Stimulated activated CD4-positive, alpha-beta T cell treated with anti-CD3 and anti-CD28 coated beads, TNF-alpha, amount 100 ng/mL, for 48 hours (primary cell): ENCODE results near the gene HOXA5.
A peak's percentile ranks its signal among the peaks of the same experiment; 100 is the strongest.

Experiments used
- DNase-seq, 3 donors: peaks; one replicate each; pipeline ENCODE4 v3.0.0-alpha.2; 2020; ENCODE audit warnings: low read depth in 3 of 3

HOXA5 gene

DNA sequence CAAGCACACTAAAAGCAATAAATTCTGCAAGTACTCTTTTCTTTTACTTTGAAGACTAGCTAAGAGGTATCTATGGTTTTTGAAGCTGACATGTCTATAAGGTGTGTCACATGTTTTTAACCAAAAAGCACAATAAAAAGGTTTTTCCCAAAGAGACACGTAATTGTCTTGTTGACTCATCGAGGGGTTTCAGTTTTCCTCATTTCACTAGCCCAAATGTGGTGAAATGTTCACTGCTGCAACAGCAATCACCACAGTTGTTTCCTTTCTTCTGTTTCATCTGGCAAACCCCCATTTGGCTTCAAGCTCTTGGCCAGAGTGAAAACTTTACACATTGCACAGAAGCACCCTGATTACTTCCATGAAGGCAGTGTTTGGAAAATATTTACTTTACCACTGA lies 9.1 kb downstream of the HOXA5 start:
- DNase-seq, result no peak

DNA sequence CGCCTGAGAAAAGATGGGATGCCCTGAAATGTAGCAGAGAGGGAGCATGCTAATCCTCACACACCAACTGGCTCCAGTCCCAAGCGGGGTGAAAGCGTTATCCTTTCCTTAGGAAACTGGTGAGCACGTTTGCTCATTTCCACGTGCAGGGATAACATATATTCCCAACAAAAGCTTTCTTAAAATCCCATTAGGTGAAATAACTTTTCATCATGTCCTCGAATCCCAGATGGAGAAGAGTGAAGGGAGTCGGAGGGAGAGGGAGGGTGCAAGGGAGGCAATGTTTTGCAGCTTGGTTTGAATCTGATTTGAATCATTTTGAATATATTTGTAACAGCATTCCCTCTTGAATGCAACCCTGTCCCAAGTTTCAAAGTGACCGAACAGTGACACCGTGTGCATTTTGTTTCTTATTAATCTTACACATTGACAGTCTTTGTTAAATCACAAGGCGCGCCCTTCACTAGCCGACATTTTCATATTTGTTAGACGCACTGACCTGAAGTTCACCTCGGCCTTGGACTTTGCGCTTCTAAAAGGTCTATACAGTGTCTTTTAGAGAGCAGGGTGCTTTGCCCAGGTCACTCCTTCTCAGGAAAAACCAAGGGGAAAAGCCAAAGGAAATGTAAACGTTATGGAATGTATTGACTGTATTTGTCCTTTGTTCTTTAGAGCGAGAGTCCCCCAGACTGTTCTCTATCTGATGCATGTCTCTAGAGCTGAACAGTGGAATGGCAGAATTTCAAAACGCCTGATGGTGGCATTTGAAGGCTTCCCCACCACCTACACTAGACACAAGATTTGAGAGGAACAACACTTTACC lies 9.9 kb downstream of the HOXA5 start:
- DNase-seq, result no peak

DNA sequence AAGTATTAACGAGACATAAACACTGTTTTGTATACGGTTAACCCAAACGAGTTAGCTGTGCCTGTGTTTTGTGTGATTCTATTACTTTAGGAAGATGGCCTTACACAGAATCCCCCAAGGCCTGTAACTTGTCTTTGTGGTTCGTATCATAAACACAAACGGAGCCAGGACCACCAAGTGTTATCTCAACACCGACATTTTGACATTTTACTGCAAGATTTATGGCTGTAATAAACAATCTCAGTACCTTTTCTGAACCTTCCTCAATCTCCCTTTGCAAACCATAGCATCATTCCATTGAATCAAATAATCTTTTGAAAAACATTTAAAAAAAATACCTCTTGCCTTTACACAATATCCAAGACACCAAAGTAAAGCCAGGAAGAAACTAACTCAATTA lies 10.5 kb downstream of the HOXA5 start:
- no peak for DNase-seq

DNA sequence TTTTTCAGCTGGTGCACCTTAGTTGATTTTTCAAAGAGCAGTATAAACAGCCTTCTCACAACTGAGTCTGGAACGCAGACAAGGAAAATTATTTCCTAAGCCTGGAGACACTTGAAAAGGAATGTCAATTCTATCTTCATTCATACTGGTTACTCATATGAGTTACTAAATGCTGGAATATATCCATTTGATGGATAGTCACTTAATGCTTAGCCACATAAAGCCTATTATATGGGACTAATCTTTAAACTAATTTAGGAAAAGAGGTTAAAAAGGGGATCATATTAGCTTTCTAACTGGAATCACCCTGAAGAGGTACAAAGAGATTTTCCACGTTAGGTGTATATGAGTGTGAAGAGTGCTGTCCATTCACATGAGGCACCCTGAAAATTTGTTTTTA lies 11.3 kb downstream of the HOXA5 start:
- no peak for DNase-seq

DNA sequence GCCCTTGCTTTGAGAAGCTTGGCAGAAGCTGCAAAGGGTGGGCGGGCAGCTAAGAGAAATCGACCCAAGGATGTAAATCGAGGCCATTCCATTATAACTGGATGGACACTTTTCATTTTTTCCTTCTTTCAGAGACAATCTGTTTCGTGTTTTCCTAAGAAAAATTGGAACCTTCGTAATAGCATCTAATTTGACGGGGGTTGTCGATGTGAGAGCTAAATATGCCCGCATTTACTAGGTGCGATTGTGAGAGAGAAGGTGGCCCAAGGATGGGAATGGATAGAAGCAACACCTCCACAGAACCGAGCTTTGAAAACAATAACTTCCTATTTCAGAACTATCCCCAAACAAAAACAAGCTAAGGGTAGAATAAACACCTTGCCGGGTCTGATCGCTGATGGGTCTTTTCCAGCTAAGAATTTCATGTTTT lies 12.1 kb downstream of the HOXA5 start:
- DNase-seq, result no peak

DNA sequence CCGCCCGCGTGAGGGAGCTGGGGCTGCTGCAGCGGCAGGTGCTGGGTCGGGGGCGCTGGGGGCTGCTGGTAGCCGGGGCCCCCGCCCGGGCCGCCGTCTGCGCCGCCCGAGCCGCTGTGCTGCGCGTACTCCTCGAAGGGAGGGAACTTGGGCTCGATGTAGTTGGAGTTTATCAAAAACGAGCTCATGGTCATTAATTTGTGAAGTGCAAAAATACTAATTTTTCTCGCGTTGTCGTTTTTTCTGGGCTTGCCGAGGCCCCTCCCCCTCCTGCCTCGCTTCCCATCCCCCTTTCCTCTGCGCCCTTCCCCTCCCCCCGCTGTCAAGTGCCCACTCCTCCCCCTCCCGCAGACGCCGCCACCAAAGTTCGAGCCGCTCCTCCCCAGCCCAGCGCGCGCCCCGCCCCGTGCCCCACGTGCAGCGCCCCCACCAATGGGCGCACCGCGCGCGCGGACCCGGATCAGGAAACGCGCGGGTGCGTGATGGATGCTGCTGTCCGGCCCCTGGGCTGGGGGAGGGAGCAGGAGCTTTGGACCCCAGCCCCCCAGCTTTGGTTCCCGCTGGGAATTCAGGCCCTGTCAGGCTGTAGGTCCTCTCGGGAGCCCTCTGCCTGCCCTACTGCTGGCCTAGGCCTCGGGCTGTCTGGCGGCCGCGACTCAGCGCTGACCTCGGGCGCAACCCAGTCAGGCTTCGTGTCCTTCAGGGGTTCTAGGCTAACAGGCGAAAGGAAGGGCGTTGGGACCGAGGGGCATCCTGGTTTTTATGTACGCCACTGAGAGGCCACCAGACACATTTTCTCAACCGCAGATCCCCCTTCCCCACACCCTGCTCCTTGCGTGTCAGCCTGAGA lies 12.7 kb downstream of the HOXA5 start, which contains the start of gene HOXA4:
TSS of gene HOXA4 (minus strand) at position 218 of the 850 bp plus-strand sequence. CDS start at position 194, 24 bp downstream.
- DNase-seq, result peak; percentile 45 to 68 (median 64)

DNA sequence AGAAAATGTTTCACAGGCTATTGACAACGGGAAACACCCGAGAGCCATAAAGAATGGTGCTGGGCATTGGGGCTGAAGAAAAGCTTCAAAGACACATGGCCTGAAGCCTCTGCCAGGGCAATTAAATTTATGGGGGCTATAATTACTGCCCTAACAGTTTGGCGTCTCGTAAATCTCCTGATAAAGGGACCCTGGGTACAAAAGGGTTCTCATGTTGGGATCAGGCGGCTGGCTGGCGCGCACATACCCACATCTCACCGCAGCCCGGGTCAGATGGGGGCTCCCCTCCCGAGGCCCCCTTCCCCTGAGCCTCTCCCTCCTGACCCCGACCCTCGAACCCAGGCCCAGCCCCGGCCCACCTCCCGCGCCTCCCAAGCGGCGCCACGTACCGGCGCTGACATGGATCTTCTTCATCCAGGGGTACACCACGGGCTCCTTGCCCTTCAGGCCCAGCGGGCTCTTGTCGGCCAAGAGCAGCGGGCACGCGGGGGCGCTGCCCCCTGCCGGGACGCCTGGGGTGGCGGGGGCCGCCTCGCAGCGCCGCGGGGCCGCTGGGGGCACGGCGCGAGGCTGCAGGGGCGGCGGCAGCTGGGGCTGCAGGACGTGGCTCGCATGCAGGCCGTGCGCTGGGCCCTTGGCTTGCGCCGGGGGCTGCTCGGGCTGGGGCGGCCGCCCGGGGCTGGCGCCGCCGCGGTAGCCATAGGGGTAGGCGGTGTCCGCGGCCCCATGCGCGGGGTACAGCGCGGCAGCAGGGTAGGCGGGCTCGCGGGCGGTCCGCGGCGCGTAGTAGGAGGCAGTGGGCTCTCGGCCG lies 13.5 kb downstream of the HOXA5 start:
- DNase-seq, result no peak

DNA sequence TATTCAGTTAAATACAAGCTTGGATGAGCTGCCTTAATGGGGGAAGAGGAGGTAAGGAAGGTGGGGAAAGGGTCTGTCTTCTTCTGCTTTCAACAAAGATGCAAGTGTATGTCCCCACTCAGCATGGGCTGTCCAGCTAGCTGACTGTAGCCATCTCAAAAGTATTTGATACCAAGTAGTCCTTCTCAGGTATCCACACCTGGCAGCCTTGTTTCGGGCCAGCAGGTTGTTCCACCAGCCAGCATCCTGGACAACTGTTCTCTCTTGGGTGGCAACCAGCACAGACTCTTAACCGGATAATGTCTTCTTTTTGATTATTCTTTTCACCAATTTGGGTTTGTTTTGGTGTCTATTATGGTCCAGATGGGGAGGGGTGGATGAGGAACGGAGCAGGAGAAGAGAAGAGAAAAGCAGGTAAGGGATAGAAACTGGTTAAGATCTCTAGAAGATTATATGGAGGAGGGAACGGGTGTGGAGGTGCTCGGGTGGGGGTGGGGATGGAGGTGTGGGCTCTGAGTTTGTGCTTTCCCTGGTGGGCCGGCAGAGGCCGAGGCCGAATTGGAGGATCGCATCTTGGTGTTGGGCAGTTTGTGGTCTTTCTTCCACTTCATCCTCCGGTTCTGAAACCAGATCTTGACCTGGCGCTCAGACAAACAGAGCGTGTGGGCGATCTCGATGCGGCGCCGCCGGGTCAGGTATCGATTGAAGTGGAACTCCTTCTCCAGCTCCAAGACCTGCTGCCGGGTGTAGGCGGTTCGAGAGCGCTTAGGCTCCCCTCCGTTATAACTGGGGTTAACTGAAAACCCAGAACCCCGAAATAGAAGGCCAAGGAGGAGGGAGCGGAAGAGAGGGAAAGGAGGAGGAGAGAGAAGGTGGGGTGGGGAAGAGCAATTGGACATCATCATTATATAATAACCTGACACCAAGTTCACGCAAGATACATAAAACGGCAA lies 14.4 kb downstream of the HOXA5 start:
- DNase-seq, result no peak

DNA sequence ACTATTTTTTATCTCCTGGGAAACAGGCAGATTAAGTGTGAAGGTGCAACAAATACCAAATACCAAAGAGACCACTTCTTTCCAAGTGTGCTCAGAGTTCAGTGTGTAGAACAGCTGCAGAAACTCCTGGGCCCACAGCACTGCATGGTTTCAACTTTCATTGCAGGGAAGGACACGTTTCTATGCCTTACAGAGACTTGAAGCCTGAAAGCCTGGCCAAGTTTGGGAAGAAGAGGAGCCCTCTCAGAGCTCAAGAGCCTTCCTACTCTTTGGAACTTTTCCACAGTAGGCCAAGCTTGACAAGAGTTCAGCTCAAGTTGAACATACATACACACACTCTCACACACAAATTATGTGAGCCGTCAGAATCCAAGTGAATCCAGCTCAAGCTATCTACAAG lies 15.4 kb downstream of the HOXA5 start:
- no peak for DNase-seq

DNA sequence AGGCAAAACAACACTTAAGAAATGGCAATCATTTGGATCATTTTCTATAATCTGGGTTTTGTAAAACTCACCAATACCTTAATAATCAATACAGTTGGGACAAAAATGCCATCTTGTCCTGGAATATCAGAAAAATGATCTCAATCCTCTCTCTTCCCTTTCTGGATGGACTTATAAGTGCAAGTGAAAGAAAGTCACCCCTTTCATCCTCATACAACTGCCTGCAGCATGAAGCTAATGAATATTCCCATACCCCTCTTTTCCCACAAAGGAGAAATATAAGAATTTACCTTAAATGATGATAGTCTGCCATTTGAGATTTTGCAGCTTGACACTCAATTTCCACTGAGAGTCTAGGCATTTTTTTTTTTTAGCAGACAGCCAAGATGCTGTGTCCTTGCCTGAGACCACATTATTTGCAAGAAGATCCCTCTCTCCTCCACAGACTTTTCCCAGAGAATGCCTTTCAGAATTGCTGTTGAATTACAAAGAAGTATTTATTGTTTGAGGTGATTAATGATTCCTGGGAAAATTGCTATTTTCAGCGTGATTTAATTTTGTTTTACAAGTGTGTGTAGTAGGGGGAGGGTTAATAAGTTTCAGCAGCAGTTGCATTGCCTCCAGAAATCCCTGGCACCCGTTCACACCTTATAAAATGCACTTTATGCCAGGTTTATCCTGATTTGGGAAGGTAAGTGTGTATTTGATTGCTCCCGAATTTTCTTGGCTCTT lies 16.7 kb downstream of the HOXA5 start:
- no peak for DNase-seq

DNA sequence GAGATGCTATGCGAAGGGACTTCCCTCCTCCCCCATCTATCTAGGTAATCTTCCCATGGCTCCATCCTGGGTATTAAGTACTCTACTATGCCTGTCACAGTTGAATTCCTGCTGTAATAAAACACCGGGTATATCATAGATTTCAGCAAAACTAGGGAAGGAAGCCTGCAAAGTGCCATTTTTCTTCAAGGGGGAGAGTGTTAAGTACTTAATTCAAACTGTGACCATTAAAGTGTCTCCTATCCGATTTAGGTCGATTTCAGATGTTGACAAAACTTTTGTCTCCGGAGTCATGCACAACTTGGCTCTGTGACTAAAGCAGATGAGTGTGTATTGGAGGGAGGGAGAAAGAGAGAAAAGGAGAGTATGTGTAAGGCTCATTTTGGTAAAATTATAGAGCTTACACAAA lies 17.5 kb downstream of the HOXA5 start:
- DNase-seq, result no peak

DNA sequence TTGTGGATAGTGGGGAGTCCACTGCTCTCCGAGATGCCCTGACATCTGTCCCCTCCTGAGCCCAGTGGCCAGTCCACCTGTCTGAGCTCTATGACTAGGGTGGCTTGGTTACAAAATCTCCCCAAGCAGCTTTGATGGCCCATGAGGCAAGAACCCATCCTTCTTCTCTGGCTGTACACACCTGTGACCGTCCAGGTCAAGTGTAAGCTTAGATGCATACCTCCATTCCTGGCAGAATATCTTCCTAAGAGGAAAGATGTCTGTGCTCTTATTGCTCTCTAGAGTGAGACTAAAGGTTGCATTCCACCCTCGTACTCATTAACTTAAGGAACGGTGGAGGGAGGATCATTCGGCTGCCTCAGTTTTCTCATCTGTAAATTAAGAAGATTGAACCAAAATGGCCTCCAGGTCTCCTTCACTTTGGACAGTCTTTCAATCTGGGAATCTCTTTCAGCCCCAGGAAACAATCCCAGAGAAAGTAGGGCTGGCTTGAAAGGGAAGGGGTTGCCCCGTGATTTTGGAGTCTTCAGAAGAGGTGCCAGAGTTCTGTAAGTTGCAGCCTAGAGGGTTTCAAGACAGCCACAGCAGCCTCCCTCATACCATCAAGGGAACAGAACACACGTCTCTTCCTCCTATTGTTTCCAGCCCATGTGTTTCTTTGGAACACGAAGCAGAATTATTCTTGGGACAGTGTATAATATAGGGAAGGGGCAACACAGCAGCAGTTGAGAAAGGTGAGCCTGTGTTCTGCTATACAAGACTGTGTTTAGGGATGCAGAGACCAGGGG lies 18.4 kb downstream of the HOXA5 start:
- no peak for DNase-seq

DNA sequence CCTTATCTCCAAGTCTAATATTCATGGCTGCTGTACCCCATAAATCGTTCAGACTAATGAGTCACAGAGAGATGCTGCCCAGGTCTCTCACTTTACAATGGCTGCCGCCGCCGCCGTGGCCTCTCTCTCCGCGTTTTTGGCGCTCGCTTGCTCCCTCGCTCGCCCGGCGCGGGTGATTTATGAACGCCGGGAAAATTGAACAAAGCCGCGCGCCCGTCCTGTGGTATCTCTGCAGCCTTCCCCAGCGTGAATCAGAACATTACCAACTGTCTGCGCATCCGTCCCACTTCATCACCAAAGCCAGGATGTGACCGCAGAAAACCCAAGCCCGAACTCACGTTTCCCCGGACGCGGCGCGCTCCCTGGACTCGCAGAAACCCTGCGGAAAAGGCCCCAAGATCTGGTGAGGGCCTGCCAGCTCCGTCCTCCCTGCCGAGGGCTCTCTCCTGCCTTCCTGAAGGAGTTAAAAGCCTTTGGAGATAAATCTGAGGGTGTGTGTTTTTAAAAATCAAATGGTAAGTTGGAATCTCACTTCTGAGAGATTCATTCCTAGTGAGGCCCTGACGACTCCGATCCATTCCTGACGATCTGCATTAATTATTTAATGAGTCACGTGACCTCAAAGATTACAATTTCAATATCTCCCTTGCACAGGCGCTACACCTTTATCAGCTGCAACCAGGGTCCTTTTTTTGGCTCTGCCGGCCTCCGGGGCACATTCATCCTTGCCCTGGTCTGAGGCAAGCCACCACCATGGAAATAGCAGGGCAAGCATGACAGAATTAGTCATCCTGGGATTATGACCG lies 19.2 kb downstream of the HOXA5 start:
- no peak for DNase-seq

DNA sequence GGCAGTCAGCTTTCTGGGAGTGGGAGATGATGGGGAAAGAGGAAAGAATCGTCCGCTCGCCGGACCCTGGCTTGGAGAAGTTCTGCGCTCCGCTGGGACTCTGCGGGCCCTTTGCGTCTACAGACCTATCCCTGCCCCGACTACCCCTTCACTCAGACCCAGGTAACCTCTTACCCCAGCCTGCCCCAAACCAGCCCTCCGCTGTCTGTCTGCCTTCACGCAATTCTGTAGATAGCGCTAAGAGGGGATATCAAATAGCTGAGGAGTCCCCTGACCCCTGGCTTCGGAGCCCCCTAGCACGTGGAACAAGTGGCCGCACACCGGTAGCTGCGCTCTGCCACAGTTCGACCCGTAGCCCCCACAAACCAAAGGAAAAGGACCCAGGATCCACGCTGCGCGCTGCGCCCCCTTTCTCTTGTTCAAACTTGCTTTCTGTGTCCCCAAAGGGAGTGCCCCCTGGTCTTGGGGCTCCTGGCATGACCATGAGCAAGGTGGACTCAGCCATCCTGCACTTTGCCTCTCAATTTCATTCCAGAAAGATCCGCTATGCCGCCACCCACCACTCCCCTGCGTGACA lies 19.9 kb downstream of the HOXA5 start:
- no peak for DNase-seq

DNA sequence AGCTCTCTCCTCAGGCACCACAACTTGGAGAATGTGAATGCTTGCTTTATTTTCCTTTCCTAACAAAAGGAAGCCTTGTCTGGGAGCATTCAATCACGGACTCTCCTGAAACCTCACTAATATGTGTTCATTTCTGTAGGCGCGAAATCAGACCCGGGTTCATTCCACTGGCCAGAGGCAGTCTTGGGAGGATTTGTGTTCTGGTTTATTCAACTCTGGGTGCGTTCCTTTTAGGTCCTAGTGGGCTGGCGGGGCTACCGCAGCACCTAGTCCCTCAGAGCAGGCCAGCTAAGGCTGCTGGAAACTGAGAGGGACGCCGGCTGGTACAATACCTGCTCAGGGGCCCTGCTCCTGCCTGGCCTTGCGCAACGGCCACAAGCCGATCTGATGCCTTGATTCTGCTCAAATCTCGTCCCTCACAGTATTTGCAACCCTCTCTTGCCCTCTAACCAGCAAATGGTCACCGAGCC lies 20.4 kb downstream of the HOXA5 start:
- DNase-seq, result no peak

DNA sequence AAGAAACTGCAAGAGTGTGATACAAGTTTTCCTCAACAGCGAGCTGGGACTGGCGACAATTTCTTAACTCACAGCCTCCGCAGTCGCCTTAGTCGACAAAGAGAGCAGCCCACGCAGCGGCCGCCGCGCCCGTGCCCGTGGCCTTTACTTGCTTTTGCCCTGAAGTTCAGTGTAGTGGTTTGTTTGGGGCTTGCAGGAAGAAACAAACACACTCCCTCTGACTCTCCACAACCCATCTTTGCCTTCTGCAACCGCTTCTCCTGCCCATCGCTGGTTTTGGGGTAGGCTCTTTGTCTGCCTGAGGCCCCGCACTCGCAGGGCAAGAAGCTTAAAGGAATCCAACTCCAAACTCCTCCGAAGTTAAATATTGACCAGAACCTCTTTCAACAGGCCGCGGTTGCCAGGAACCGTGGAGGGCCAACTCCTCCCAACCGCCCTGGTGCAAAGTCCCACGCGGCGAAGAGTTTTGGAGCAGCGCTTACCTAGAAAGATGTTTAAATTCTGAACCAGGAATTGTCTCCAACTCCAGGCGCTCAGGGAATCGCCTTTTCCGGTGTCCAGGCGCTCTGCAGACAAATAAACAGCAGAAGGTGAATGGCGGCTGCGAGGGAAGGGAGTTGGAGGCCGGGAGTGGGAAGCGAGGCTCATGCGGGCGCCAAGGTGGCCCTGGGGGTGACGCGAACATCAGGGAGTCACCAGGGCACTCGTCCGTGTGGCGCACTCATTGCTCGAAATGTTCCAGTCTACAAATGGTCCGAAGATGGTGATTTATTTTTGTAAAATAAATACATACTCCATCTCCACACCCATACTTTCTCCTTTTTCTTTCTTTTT lies 21.2 kb downstream of the HOXA5 start:
- DNase-seq, result no peak

DNA sequence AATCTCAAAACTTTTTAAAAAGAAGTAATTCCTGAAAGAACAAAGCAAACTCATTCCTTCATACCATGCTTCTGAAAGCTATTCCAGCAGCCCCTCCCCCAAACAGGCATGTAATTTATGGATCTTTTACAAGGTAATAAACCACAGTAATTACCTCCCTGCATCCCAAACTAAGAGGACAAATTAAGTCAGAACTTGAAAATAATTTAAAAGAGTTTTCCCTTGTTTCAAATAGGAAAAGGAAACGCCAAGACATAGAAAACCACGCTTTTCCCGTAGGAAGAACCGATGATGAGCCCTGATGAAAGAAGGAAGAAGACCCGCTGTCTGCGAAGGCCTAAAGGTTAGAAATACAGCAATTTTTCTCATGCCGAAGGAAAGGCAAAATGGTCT lies 21.8 kb downstream of the HOXA5 start:
- no peak for DNase-seq
